BJ (cell line): ENCODE results near the gene SBF2. TPM values are rescaled to one million over a fixed set of nuclear protein-coding genes. Genes with fewer than 3 reads are reported as not detected.

Experiments used
- CTCF ChIA-PET: fragments of 350-600 bp; formaldehyde crosslinking; extraction: SDS; loops from one replicate; lab custom pipeline; 2021; ENCODE audit warnings: antibody characterized with exemption, inconsistent platforms; lab: Yijun Ruan, JAX
- POLR2A ChIA-PET: fragments of 300-600 bp; sonication (Branson Sonifier 250); formaldehyde crosslinking; extraction: SDS; loops from one replicate; lab custom pipeline; 2021; ENCODE audit warnings: antibody characterized with exemption; lab: Charles Lee
- DNase-seq: peaks from one replicate; pipeline ENCODE4 v3.0.0-alpha.2; 2011; ENCODE audit warnings: low read depth
- H3K27me3 ChIP-seq: 2 replicates; pipeline ENCODE4 v1.6.0; 2011; ENCODE audit warnings: low read length; ENCODE audit not compliant: control insufficient read depth, insufficient read depth
- H3K36me3 ChIP-seq: 2 replicates; pipeline ENCODE4 v1.5.1; 2011; ENCODE audit warnings: low read length; ENCODE audit not compliant: control insufficient read depth, insufficient read depth
- H3K4me3 ChIP-seq: 2 replicates; pipeline ENCODE4 v1.5.1; 2011; ENCODE audit warnings: low read depth, mild to moderate bottlenecking, control low read depth, low read length
- CTCF ChIP-seq: IDR thresholded peaks from 2 replicates; pipeline ENCODE4 v1.5.1; 2011; ENCODE audit warnings: low read depth, mild to moderate bottlenecking, control low read depth, inconsistent platforms, low read length, moderate library complexity; ENCODE audit not compliant: insufficient read depth
- polyA plus RNA-seq: library from polyadenylated mRNA; depleted of rRNA; stranded (reverse); fragments of >200 nt; gene quantifications from 2 replicates; pipeline ENCODE4 v1.2.3, GENCODE V29; 2011

SBF2 gene
- polyA plus RNA-seq, 1 experiment = 33.8 TPM

- ChIA-PET CTCF (no interaction called here), POLR2A (interaction anchor here (0.6 kb wide), 1 partner anchor 50 kb away, joined by 5 read pairs; no protein-coding TSS in a partner anchor)
- Histone ChIP-seq H3K27me3 (no peaks in the 10 kb centered on the region), H3K36me3 (peaks cover 8% of the 10 kb centered on the region; the same call in 1 of the 2 replicates), H3K4me3 (no peak overlapping the region)
- DNase-seq = no peak
- TF ChIP-seq CTCF = no peak
Measured at GRCh38 chr11:10291801-10292638, 2.0 kb downstream of the SBF2 start.

GRCh38 chr11:10289765-10290380, 4.1 kb downstream of the SBF2 start:
- DNase-seq = no peak
- ChIA-PET POLR2A (no interaction called here), CTCF (interaction anchor here (1.4 kb wide), 1 partner anchor 82 kb away, joined by 4 read pairs; no protein-coding TSS in a partner anchor)

GRCh38 chr11:10288881-10289764, 4.9 kb downstream of the SBF2 start:
- Histone ChIP-seq H3K27me3 (no peaks in the 10 kb centered on the region), H3K4me3 (no peak overlapping the region), H3K36me3 (peaks cover 8% of the 10 kb centered on the region; the same call in 1 of the 2 replicates)
- DNase-seq = no peak
- TF ChIP-seq CTCF = no peak
- CTCF ChIA-PET = interaction anchor here (0.6 to 0.7 kb wide), 2 partner anchors 15 to 76 kb away, joined by 3 read pairs; no protein-coding TSS in a partner anchor
- POLR2A ChIA-PET = no interaction called here

More at GRCh38 chr11:10289765-10290380, 4.1 kb downstream of the SBF2 start:
- Histone ChIP-seq H3K36me3 (peaks cover 8% of the 10 kb centered on the region; the same call in 1 of the 2 replicates), H3K4me3 (no peak overlapping the region), H3K27me3 (no peaks in the 10 kb centered on the region)
- TF ChIP-seq CTCF = no peak

- no peak overlapping the region for H3K4me3 ChIP-seq
- ChIA-PET CTCF (interaction anchor here (0.6 to 0.8 kb wide), 3 partner anchors 14 to 80 kb away, joined by 3 read pairs; no protein-coding TSS in a partner anchor), POLR2A (interaction anchor here (0.5 kb wide), 1 partner anchor 33 kb away, joined by 3 read pairs; no protein-coding TSS in a partner anchor)
- peaks cover 8% of the 10 kb centered on the region; the same call in 1 of the 2 replicates for H3K36me3 ChIP-seq
- DNase-seq = no peak
- no peak for TF ChIP-seq CTCF
- no peaks in the 10 kb centered on the region for H3K27me3 ChIP-seq
Measured at GRCh38 chr11:10287766-10288715, 6.0 kb downstream of the SBF2 start.
